M059J (cell line): ENCODE measurements around the gene MIB2. TPM values are rescaled to one million over a fixed set of nuclear protein-coding genes. Genes with fewer than 3 reads are reported as not detected.

ENCODE experiments used
- DNase-seq: peaks from one replicate; pipeline ENCODE4 v3.0.0-alpha.2; 2012; ENCODE audit warnings: low read depth
- total RNA-seq: library from RNA; depleted of rRNA; stranded (reverse); fragments of >200 nt; shearing (Covaris generic); gene quantifications from 2 replicates; pipeline ENCODE4 v1.2.3, GENCODE V29; 2014

The MIB2 gene
- total RNA-seq, 1 experiment from 2014 or later = 28.6 TPM

DNA sequence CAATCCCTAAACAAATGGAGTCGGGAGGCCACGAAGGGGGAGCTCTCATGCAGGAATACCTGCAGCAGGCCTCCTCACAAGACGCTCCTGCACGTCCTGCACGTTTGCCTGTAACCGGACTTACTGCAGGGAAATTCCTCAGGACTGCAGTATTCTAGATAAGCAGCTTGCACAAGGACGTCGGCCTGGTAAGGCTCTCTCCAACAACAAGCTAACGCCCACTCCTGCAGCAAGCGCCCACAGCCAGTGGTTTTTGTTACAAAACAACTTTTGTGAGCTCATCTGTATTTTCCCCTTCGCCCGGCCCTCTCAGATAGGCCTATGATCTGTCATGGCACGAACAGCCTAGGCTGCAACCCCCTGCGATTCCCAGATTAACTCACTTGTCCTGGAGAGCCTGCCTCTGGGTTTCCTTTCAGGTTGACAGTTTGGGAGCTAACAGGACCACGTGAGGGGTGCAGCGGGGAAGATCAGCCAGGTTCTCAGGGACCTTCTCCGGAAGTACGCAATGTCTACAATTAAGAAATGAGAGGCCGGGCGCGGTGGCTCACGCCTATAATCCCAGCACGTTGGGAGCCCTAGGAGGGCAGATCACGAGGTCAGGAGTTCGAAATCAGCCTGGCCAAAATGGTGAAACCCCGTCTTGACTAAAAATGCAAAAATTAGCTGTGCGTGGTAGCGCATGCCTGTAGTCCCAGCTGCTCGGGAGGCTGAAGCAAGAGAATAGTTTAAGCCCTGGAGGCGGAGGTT is 921 bp upstream of the MIB2 start:
- DNase-seq = peak; percentile 26

- DNase-seq = no peak
These were observed 395 bp upstream of the MIB2 start for GRCh38 chr1:1614954-1615255.

- peak; percentile 34 for DNase-seq
These were observed 918 bp downstream of the MIB2 start for GRCh38 chr1:1616045-1616790.

DNA sequence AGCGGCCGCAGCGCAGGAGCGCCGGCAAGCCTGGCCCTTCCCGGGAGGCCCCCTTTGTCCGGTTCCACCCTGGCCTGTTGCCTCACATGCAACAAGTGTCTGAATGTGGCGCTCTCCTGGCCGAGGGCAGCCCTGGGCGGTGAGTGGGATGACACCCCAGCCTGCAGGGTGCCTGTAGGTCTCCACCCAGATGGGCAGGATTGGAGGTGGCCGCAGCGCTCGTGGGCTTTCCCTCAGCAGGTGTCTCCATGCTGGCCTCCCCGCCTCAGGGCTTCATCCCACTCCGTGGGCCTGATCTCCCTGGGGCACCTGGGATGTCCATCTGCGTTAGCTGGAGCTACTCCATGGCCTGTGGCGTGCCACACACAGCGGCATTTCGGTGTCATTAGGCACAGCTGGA is 1.5 kb downstream of the MIB2 start:
- DNase-seq = no peak

DNA sequence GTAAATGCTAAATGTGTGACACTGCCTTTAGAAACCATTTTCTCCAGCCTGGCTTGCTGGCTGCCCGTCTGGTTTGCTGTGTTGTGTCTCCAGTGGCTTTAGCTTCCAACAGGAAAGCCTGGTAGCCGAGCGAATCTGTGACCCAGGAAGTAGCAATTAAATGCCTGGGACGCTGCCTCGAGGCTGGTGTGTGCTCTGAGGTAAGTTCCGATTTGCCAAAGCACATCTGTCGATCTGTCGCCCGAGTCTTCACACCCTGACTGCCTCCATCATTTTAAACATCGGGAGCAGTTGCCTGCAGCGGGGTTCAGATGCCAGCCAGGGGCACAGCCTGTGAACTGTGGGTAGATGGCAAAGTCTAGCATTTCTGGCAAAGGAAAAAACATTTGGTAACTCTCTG is 2.2 kb downstream of the MIB2 start:
- no peak for DNase-seq

DNA sequence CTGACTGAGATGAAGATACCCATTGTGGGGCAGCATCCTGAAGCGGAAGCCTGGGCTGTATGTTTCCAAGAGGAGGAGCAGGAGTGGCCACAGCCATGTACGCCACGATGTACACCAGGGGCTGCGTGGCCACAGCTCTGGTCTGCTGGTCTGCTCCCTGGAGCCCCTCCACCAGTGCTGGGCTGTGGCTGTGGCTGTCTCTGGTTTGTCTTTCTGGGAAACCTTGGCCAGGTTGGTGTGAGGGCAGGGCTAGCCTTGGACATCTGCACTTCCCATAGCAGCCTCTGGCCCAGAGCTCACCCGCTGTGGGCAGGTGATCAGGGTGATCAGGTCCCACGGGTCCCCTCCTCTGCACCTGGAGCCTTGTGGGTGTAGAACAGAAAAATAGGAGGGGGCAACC is 2.6 kb downstream of the MIB2 start:
- no peak for DNase-seq

DNA sequence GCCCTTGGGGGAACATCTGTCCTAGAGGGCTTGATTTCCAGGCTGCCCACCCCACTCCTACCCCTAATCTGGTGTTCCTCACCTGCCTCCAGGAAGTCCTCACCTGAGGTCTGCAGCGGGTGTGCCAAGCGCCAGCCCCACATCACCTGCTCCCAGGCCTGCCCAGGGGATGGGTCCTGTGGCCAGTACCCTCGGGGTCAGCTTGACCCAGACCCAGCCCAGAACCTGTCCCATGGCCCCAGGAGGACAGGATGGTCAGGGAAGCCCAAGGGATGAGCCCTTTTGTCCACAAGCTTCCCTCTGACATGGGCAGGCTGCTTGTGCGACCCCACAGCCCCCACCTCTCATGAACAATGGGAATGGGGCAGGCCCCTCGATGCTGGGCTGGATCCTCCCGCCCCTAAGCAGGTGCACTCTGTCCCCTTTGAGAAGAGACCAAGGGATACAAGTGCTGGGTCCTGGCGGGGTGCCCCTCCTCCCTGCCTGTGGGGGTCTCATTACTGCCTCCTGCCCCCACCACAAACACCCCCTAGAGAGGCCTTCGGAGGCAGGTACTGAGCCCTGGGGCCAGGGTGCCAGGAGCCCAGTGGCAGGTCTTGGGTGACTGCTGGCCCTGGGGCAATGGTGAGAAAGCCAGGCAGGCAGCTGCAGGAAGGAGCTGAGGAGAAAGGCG is 3.2 kb downstream of the MIB2 start:
- no peak for DNase-seq

DNA sequence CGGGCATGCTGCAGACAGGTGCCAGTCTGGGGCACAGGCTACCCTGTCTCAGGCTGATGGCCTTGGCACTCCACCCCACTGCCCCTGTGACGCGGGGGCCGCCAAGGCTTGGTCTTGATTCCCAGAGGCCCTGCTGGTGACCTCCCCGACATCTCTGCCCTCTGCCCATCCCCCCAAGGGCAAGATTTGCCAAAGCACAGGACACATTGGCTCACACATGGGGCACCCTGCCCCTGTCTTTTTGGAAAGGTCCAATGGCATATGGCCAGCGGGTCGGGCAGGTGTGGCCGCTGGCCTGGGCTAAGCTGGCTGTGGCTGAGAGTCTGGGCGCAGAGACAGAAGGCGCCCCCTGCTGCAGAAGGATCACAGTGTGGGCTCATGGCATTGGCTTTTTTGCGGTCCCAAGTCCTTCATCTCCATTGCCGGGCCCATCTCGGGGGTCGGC is 4.6 kb downstream of the MIB2 start:
- DNase-seq = no peak

GRCh38 chr1:1620433-1621139 is 5.3 kb downstream of the MIB2 start:
- no peak for DNase-seq

DNA sequence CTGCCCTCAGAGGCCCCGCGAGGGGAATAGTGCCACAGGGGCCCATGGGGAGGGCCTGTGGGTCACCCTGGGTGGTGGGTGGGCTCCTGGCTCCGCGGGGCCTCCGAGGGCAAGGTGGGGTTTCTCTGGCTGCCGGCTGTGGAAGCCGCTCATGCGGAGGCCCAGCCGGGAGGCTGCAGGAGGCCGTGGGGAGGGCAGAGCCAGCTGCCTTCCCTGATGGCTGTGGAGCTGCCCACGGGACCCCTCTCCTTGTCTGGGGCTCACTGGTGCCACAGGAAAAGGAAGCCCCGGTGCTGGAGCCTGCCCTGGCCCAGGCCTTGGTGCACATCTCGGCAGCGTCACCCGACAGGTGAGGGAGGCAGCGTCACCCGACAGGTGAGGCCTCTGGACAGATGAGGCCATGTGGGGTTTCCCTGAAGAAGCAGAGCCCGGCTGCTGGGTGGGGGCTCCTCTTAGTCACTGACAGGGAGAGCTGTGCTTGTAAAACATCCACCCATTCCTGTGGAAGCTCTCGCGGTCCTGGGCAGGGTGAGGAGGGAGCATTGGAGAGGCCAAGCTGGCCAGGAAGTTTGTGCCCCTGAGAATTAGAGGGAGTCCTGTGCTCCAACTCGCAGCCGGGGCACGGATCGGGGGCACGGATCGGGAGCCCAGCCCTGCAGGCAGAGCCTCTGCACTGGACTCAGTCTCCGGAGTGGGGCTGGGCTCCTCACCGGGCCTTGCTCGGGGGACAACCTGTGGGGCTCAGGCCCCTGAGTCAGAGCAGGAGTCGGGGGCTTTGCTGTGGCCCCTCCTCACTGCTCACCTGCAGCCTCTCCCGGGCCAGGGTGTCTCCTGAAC is 6.1 kb downstream of the MIB2 start:
- no peak for DNase-seq

GRCh38 chr1:1622010-1622787 is 6.9 kb downstream of the MIB2 start:
- DNase-seq = peak; percentile 19

GRCh38 chr1:1622788-1623094 is 7.4 kb downstream of the MIB2 start:
- no peak for DNase-seq

- DNase-seq = no peak
These were observed 7.9 kb downstream of the MIB2 start for GRCh38 chr1:1623181-1623630.

DNA sequence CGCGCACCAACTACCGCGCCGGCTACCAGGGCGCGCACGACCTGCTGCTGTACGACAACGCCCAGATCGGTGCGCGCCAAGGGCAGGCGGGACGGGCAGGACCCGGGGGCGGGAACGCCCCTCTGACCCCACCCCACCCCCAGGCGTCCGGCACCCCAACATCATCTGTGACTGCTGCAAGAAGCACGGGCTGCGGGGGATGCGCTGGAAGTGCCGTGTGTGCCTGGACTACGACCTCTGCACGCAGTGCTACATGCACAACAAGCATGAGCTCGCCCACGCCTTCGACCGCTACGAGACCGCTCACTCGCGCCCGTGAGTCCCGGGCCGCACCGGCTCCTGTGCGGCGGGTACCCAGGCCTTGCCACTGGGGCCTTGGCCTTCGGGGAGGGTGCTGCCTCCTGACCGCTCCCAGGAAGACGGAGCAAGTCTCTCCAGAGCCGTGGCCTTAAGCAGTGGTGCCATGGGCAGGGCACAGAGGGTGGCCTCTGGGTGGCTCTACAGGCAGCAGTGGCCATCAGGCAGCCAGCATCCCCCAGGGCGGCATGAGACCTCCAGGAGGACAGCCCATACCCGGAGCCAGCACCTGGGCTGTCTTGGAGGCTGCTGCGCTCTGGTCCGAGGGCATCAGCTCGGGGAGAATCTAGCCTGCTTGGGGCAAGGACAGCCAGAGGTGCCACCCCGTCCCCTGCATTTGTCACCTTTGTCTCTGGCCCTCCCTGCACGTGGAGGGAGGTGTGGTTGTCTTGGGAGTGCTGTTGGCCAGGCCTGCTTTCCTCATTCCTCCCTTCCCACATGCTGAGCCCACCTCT is 8.5 kb downstream of the MIB2 start:
- no peak for DNase-seq

DNA sequence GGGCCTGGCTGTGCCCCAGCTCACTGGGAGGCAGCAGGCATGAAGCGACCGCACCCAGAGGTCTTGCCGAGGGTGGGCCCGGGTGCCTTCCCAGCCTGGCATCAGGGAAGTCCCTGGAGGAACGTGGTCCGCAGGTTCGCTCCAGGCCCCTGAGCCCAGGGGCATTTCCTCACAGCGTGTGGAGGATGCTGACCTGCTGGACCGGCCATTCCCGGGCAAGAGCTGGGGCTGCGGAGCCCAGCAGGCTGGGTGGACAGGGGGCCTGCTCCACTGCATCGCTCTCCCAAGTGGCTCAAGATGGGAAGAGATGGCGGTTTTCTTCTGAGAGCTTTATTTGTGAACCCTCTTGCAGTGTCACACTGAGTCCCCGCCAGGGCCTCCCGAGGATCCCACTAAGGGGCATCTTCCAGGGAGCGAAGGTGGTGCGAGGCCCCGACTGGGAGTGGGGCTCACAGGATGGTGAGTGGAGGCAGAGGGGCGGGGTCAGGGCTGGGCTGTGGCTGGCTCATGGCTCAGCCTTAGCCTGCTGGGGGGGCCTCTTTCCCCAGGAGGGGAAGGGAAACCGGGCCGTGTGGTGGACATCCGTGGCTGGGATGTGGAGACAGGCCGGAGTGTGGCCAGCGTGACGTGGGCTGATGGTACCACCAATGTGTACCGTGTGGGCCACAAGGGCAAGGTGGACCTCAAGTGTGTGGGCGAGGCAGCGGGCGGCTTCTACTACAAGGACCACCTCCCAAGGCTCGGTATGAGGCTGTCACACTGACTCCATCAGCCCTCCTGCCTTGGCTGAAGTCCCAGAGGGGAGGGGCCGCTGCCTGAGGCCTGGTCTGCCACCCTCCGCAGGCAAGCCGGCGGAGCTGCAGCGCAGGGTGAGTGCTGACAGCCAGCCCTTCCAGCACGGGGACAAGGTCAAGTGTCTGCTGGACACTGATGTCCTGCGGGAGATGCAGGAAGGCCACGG is 9.4 kb downstream of the MIB2 start:
- DNase-seq = no peak

DNA sequence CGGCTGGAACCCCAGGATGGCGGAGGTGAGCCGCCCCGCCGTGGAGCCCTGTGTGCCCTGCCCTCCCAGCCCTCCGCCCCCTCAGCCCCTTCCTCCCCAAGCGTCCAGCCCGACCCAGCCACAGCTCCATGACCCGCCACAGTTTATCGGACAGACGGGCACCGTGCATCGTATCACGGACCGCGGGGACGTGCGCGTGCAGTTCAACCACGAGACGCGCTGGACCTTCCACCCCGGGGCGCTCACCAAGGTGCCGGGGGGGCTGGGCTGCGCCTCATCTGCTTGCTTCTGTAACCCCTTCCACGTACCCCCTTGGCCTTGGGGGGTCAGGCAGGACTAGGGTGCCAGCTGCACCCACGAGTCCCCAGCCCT is 10.1 kb downstream of the MIB2 start:
- DNase-seq = no peak

DNA sequence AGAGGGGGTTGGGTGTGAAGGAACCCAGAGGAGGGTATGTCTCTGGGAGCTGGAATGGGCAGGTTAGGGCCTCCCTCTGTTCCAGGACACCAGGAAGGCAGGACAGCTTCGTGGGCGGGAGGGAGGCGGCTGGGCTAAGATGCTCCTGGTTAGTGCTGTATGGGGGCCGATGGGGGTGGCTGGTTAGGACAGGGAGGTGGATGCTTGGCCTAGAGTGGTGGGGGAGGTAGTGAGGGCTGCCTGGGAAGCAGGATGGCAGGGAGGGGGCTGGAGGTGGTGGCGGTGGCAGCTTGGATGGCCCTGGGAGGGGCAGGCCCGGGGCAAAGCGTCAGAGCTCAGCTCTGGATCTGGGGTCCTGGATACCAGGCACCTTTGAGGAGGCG is 10.5 kb downstream of the MIB2 start:
- DNase-seq = no peak

DNA sequence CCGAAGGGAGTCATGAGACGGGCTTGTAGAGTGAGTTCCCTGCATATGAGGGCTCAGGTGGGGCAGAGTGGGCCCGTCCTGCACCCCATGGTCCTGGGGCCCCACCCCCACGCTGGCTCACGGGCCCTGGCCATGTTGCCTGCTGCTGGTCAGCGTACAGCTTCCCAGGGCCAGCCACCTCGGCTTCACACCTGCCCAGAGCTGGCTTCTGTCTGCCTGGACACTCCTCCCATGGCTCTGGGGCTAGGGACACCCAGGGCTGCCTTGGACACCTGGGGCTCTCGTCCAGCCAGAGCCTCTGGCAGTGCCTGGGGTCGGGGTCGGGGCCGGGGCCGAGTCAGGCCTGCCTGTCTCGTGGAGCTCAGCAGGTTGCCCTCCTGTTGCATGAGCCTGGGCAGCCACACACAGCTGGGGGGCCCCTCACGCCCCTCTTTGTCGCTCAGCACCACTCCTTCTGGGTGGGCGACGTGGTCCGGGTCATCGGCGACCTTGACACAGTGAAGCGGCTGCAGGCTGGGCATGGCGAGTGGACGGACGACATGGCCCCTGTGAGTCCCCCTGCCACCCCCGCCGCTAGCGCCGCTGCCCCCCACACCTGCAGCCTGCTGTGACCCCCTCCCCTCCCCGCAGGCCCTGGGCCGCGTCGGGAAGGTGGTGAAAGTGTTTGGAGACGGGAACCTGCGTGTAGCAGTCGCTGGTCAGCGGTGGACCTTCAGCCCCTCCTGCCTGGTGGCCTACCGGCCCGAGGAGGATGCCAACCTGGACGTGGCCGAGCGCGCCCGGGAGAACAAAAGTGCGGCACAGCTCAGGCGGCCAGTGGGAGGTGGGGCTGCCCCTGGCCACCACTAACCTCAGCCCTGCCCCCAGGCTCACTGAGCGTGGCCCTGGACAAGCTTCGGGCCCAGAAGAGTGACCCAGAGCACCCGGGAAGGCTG is 11.2 kb downstream of the MIB2 start:
- no peak for DNase-seq
